Tongue (tissue), 2 donors: ENCODE data around the gene YBX1. TPM values are rescaled to one million over a fixed set of nuclear protein-coding genes. Genes with fewer than 3 reads are reported as not detected.
"Not testable (repeated sequence)": the region's sequence is repeated elsewhere in the genome, so short reads cannot be mapped to it uniquely, and the experiment has no call there.

Experiments used
- DNase-seq: peaks from one replicate; pipeline ENCODE4 v3.0.0-alpha.2; 2015
- total RNA-seq: library from RNA; depleted of rRNA; stranded (reverse); fragments of >200 nt; gene quantifications from one replicate; pipeline ENCODE4 v1.2.3, GENCODE V29; 2014

Gene YBX1
- total RNA-seq = 557 TPM

DNA sequence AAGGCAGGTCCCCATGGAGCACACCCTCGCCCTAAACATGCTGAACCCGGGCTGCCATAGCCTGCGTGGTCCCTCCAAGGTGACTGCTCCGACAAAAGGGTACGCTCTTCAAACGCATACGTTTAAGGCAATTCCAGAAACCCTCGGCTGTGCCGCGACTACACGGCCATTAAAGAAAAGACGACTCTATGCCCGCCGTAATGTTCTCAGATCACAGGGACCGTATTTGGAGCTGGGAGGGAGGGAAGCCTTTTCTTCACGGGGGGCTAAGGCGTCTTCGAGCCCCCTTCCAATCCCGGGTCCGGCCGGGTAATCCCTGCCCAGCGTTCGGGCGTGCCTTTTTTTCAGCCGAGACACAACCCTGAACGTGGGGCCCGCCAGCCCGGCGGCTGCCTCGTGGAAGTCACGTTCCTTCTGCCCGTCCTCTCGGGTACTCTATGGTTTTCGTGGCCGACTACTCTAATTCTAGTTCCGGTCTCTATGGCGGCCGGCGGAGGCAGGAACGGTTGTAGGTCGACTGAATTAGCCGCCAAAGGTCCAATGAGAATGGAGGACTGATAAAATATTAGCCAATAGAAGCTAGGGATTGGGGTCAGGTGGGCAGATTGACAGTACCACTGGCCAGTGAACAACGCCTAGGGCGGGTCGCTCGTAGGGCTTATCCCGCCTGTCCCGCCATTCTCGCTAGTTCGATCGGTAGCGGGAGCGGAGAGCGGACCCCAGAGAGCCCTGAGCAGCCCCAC, at the start of gene YBX1:
YBX1 (plus strand) TSS at position 678 of the 743 bp plus-strand sequence. CDS start 148 bp downstream, outside the sequence.
- peak; percentile 99 for DNase-seq

DNA sequence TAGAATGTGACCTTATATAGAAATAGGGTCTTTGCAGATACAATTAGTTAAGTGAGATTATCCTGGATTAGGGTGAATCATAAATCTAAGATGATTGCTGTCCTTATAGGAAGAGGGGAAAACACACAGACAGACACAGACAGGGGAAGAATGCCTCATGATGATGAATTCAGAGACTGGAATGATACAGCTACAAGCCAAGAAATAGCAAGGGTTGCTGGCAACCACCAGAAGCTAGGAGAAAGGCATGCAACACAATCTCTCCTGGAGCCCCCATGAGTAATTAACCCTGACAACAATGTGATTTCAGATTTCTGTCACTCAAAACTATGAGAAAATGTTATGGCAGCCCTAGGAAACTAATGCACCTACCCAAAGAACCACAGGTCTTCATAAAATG, 43.1 kb upstream of the YBX1 start:
- DNase-seq = no peak

DNA sequence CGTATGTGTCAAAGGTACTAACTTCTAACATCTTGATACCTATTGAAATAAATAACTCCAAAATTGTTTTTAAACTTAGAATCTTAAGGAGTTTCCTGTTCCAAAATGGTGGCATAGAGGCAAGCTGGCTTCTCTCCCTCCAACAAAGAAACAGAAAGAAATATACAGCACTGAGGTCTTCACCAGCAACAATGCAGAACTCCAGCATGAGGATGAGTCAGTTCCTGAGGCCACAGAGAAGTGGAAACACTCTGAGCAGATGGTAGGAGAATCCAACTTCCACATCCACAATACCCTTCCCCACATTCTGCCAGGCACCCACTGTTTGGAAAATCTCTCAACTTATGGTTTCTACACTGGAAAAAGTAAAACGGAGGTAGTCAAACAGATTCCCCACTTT, 36.2 kb upstream of the YBX1 start:
- DNase-seq = no peak

DNA sequence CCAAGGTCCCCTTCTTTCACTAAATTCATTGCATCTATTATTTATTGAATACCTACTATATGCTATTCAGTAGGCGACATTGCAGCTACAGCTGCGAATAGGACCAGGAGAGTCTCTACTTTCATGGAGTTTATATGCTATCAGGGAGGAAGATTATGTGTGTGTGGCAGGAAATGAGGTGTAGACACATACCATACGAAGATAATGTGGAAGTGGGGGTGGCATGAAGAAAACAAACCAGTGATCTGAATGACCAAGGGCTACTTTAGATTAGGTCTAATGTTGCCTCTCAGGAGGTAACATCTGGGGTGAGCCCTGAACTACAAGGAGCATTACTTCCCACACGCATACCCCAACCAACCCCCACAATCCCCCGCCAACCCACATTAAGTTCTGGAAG, 25.0 kb upstream of the YBX1 start:
- DNase-seq = no peak

DNA sequence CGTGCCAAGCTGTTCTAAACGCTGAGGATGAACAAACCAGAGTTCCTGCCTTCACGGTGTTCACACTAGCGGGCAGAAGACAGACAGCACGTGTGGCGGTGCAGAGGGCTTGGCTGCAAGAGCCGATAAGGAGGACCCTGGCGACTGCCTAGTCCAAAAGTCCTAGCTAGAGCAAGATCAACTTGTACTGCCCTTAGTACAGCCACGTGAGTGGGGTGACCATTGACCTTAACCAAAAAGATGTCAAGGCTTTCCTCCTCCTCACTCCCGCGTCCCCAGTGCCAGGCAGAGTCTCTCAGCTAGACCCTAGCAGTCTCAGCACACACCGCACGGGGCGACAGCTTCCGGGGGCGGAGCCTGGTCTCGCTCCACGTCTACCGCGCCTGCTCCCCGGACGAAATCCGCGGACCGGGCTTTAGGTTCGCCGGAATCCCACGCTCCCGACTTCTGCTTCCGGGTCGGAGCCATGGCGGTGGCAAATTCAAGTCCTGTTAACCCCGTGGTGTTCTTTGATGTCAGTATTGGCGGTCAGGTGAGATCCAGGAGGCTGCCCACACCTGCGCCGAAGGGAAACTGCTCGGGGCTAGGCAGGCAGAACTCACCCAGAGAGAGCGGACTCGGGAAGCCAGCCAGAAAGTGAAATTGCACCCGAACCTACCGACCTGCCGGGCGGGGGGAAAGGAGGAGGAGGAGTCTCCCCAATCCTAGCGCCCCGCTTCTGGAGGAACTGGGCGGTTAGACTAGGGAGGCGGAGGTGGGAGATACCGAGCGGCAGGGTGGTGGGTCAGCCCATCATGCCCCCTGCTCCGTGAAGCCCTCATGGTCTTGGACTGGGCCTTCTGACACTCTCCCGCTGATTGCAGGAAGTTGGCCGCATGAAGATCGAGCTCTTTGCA, 24.0 kb upstream of the YBX1 start, which contains the start of gene PPIH:
PPIH (plus strand) TSS at position 443 of the 896 bp plus-strand sequence; CDS start at position 467, 24 bp downstream.
- DNase-seq = peak; percentile 97

DNA sequence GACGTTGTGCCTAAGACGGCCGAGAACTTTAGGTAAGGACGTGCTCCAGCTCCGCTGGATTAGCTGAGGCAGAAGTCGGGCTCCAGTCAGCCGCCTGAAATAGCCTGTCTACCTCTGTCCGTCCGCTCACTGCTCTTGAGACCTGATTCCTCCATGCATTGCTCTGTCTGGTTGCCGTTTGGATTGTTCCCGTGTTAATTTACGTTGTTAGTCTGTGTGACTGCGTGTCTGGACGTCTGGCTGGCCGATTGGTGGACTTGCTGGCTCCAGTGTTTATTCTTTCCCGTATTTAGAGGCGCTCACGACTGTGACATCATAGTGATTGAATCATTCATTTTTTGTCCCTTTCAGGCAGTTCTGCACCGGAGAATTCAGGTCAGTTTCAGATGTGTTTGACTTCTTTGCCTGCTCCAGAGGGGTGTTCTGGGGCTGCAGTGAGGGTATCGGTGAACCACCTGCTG, 23.3 kb upstream of the YBX1 start:
- peak; percentile 7 for DNase-seq

DNA sequence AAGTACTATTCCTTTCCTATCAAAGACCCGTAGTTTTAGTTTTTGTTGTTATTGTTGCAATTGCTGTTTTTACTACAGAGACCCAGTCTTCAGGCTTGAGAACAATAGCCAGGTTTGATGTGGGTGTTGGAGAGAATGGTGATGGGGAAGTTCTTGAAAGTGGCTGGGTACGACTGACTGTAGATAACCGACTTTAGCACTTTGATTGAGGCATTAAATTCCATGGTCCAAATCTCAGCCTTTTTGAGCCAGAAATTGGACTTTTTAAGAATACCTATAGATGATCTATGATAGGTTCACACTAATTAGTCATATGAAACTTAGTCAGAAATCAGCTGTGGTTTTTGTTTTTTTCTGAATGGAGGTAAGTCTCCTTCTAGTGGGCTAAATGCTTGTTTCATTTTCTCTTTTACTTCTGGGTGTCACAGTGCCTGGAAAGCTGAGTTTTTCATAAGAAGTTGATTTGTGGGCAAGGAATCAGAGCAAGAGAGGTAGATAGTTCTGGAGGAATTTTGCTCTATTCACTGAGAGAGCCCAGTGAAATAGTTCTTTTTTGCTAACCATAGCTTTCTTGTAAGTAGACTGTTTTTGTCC, 21.2 kb upstream of the YBX1 start:
- DNase-seq = no peak

DNA sequence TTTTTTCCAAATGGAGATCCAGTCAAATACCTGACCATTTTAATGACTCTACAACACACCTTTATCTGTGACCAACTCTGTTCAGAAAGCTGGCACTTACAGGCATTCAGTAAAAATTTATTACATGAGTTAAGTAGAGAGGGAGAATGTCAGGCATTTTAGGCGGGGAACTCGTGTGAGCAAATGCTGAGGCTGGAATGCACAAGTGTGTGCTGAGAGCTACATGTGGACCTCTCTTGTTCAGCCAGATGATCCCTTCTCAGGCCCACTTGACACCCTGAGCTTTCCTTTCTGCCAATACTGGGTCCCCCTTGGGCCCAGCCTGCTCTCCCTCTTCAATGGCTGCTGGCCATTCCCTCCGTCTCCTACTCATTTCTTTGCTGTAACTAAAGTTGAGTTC, 12.3 kb upstream of the YBX1 start:
- DNase-seq = peak; percentile 62

DNA sequence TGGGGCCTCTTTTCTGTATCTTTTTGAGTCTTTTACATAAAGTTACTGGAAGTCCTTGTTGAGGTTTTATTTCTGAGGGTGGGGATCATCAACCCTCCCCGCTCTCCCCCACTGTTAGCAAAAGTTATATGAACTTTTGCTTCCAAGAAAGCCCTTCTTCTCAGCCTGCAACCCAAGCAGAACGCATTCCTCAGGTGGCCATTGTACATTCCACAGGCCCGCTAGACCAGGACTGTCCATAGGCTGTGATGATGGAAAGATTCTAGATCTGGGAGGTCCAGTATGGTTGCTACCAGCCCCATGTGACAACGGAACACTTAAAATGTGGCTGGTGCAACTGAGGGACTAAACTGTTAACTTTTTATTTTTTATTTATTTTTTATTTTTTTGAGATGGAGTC, 11.8 kb upstream of the YBX1 start:
- DNase-seq = no peak

DNA sequence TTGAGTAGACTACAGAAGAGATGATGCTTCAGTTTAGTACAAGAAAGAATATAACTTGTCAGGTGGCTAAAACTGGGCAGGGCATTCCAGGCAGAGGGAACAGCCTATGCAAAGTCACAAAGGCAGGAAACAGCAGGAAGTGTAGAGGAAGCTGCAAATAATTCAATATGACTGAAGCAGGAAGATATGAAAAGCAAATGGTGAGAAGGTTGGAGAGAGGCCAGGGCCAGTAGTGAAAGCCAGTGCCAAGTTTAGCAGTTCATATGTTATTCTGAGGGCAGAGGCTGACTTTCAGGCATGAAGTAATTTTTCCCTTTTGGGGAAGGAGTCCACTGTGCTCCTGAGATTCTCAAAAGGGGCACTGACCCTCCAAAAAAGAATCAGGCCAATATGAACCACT, 8.0 kb upstream of the YBX1 start:
- no peak for DNase-seq

DNA sequence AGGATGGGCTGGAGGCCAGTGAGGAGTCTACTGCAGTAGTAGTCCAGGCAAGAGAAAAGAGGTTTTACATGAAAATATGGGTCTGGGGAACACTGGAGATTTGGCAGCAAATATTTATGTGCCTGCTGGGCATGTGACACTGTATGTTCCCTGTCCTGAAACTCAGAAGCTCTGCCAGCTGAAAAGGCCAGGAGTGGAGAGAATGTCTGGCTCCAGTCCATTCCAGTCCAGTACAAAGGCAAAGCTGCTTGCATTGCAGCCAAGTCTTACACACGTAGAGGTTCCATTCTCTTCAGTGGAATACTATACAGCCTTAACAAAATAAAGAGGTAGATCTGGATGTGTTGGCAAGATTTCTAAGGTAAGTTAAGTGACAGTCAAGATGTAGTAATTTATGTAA, 7.5 kb upstream of the YBX1 start:
- DNase-seq = peak; percentile 21

DNA sequence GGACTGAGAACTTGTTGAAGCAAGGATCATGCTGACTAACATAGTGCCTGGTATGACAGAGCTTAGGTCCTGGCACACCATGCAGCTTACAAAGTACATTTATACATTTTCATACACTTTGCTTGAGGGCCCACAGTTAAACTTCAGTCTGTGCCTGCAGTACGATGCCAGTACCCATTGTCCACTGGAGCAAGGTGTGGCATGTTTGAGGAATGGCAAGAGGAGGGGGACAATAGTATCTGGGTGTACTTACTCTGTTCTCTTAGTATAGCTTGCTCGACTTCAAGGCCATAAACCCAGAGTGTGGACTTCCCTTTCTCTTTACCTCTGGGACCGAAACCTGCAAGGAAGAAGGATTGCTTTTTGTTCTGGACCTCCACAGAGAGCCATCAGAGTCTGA, 6.8 kb upstream of the YBX1 start:
- DNase-seq = no peak

DNA sequence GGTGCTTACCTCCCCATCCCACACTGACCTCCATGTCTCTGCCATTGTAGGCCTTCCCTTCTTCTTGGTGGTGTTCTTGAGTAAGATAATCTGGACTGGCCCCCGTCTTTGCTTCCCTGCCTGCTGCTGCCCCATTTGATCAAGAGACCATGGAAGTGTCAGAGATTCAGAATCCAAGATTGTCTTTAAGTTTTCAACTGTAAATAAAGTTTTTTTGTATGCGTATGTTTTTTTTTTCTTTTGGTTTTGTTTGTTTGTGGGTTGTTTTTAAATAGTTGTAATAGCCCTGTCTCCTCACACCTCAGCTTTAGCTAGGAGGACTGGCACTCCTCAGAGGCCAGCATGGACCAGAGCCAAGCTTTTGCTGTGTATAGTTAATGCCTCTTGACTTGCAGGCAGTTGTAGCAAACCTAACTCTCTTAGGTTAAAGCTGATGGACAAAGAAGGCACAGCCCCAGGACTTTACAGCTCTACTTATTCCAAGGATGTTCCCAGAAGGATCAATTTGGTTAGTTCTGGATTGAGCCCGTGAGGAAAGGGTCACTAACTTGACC, 5.6 kb upstream of the YBX1 start:
- DNase-seq = peak; percentile 31

DNA sequence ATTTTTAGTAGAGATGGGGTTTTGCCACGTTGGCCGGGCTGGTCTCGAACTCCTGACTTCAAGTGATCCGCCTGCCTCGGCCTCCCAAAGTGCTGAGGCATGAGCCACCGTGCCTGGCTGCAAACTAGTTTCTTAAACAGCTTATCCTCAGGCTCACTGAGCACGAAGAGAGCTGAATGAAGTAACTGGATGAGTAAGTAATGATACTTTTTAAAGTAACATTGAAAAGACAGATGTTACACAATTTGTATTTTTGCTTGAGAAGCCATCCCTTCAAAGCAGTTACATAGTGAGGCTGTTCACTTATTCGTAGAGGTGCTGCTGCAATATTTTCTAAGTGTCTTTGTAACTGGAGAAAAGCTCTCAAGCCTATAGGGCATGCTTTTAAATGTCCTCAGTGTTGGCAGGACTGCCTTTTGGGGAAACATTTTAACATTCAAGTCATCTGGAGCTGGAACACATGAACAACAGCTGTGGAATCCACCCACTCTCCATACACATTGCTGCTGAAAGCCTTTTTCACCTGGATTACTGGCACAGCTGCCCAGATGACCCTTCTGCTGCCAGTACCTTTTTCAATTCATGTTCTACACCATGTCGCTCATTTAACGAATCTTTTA, 2.7 kb upstream of the YBX1 start:
- peak; percentile 38 for DNase-seq

DNA sequence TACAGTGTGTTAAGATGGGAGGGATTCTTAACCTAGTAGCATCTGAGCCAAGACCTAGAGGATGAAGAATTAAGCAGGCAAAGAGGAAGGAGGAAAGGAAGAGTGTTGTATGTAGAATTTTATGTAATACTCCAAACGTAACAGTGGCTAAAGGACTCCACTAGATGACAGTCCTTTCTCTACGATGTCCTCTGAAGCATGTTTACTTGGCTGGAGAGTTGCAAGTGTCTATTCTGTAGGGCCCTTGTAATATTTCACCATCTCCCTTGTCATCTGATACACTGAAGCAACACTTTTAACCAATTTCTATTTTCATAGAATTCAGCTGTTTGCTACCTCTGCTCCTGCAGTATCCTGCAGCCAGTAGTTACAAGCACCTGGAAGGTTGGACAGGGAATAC, 2.2 kb upstream of the YBX1 start:
- no peak for DNase-seq

DNA sequence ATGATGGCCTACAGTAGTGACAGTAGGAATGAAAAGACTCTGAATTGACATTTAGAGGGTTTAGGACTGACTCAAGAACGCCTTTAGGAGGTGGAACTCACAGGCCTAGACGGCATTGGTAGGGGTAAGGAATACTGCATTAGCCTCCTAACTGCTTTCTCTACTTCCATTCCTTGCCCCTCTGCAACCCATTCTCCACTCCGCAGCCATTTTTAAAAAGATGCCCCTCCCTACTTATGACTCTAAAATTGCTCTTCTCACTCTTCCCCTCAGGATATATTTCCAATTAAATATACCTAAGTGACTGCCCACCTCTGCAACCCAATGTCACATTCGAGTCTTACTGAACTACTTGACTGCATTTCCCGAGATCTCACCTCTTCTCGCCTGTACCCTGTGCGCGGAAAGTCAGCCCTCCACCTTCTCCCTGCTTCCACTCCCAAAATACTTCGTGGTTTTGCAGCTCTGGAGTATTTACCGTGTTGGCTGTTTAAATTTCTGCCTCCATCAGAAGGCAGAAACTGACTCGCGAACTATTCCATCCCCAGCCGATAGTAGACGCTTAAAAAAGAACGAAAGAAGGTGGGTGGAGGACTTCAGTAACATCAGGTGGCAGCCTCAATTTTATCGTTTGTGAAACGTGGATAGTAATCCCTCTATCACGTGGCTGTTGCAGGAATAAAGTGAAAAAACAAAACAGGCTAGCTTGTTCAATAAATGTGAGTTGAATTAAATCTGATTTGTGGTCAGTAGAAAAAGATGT, 1.1 kb upstream of the YBX1 start:
- peak; percentile 53 for DNase-seq

DNA sequence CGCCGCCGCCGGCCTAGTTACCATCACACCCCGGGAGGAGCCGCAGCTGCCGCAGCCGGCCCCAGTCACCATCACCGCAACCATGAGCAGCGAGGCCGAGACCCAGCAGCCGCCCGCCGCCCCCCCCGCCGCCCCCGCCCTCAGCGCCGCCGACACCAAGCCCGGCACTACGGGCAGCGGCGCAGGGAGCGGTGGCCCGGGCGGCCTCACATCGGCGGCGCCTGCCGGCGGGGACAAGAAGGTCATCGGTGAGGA, 193 bp downstream of the YBX1 start:
- DNase-seq = not testable (repeated sequence)

DNA sequence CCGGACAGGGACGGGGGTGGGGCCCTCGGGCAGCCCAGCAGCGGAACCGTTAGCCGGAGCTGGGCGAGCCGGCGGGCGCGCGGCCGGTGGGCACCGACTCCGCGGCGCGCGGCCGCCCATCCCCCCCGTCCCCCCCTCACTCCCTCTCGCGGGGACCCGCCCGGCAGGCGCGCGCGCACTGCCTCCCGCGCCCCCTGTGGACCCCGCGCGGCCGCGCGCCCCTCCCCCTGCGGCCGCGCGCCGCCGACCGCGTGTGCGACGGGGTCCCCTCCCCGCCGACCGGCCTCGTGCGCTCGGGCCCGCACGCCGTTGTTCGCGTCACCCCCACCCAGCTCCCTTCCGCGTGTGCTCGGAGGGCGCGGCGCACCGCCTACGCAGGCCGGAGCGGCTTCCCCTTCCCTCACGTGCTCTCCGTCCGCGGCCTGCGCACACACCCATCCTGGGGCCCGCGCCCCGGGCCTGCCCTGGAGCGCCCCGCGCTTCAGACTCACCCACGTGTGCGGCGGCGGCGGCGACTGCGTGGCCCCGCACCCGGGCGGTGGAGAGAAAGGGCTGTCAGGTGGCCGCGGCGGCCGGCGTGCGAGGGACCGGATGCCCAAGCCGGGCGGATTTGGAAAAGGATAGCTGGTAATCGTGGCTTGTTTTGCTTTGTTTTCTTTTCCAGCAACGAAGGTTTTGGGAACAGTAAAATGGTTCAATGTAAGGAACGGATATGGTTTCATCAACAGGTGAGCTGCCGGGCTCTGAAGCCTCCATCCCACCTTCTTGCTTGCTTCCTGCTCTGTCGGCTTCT, 717 bp downstream of the YBX1 start:
- peak; percentile 80 for DNase-seq

DNA sequence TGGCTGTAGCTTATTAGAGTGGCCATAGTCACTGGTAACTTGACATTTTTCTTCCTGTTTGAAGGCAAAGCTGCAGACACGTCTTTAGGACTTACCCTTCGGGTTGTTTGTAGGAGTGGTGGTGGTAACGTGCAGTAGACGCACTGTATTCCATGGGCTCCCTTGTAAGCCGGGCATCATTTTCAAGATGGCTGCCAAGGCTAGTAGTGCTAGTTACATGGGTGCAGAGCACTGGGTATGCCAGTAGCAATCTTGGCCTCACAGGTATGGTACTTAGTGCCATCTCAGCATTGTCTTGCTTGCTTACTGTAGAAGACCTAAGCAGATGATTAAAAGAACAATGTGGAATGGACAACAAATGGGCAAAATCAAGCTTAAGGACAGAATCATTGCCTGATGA, 1.9 kb downstream of the YBX1 start:
- DNase-seq = no peak

DNA sequence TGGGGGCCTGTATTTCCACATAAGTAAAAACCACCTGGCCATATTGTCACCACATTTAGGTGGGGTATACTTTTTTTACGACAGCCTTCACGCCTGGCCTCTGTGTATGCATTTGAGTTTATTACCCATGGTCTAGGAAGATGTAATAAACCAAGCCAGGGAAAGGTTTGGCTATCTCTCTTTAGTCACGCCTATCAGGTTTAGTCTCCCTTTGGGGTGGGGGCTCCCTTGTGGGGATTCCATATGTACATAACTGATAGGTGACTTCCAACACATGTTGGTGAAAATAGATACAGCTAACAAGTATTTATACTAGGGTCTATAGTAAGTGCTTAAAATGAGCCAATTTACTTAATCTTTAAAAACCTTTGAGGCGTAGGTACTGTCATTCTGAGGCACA, 4.2 kb downstream of the YBX1 start:
- no peak for DNase-seq

DNA sequence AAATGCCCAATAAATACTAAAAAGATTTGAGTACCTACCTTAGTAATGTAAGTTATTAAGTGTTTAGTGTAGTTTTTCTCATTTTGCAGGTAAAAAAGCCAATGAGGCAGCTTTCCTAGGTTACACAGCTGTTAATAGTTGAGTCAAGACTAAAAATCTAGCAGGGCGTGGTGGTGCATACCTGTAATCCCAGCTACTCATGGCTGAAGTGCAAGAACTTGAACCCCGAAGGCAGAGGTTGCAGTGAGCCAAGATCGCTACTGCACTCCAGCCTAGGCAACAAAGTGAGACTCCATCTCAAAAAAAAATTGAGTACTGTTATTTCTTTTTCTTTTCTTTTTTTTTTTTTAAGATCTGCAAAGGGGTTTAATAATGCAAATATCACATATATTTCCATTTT, 7.7 kb downstream of the YBX1 start:
- no peak for DNase-seq
